HG03064 (cell line): ENCODE measurements around the gene PRXL2B.
"Not testable (repeated sequence)": the region's sequence is repeated elsewhere in the genome, so short reads cannot be mapped to it uniquely, and the experiment has no call there.

Source experiments
- ATAC-seq: cut with Tn5 transposase; IDR thresholded peaks from one replicate; pipeline ENCODE4 v1.9.1; 2021; ENCODE audit warnings: low read depth; ENCODE audit not compliant: unreplicated experiment

Gene PRXL2B

GRCh38 chr1:2586154-2587070, at the start of gene PRXL2B:
Gene PRXL2B (plus strand): TSS chr1:2586777. CDS start chr1:2586886, 109 bp downstream.
- peak; percentile 49 for ATAC-seq

GRCh38 chr1:2537784-2538115, 48.8 kb upstream of the PRXL2B start:
- ATAC-seq, result no peak

- ATAC-seq, result no peak
Measured at GRCh38 chr1:2538376-2538775, 48.2 kb upstream of the PRXL2B start.

DNA sequence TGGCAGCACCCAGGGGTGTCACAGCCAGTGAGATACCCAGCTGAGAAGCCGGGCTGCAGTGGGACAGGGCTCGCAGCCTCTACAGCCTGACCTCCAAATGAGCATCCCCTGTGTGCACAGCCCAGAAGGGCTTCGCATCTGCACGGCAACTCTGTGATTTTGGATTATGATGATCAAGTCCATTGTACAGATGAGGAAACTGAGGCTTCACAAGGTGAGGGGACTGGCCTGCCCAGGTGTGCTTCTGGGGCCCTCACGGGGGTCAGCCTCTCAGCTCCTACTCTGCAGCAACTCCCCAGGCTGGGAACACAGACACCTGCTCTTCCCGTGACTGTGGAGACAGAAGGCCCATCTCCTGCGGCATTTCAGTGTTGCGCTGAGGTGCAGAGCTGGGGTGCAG, 47.7 kb upstream of the PRXL2B start:
- no peak for ATAC-seq

GRCh38 chr1:2539312-2539907, 47.2 kb upstream of the PRXL2B start:
- no peak for ATAC-seq

- ATAC-seq, result no peak
Measured at GRCh38 chr1:2540816-2541492, 45.6 kb upstream of the PRXL2B start.

- ATAC-seq, result no peak
Measured at GRCh38 chr1:2541619-2542245, 44.8 kb upstream of the PRXL2B start.

- ATAC-seq, result no peak
Measured at GRCh38 chr1:2542246-2542915, 44.2 kb upstream of the PRXL2B start.

DNA sequence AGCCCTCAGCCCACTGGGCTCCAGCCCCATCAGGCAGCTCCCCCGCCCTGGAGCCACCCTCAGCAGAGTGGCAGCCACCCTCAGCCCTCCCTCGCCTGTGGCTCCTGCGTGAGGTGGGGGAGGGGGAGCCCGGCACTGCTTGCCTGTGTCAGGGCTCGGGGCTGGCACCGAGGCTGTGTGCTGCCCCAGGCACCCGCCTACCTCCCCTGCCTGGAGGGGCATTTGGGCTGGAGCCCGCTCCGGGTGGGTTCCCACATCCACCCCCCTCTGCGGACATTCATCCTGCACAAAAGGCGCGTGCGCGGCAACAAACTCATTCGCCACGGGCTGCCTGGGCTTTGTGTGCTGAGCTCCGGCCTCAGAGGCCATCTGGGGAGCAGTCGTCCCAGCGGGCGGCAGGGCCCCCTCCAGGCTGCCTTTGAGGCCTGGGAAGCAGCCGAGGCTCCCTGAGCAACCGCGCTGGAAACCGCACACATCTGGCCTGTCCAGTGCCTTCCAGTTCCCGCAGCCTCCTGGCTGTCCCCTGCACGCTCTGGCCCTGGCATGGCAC, 43.0 kb upstream of the PRXL2B start:
- ATAC-seq, result no peak

GRCh38 chr1:2544093-2544874, 42.3 kb upstream of the PRXL2B start:
- no peak for ATAC-seq

- ATAC-seq, result no peak
Measured at GRCh38 chr1:2544875-2545640, 41.5 kb upstream of the PRXL2B start.

GRCh38 chr1:2545754-2546514, 40.6 kb upstream of the PRXL2B start:
- ATAC-seq, result peak; percentile 24

GRCh38 chr1:2546515-2547209, 39.9 kb upstream of the PRXL2B start:
- ATAC-seq, result peak; percentile 28

DNA sequence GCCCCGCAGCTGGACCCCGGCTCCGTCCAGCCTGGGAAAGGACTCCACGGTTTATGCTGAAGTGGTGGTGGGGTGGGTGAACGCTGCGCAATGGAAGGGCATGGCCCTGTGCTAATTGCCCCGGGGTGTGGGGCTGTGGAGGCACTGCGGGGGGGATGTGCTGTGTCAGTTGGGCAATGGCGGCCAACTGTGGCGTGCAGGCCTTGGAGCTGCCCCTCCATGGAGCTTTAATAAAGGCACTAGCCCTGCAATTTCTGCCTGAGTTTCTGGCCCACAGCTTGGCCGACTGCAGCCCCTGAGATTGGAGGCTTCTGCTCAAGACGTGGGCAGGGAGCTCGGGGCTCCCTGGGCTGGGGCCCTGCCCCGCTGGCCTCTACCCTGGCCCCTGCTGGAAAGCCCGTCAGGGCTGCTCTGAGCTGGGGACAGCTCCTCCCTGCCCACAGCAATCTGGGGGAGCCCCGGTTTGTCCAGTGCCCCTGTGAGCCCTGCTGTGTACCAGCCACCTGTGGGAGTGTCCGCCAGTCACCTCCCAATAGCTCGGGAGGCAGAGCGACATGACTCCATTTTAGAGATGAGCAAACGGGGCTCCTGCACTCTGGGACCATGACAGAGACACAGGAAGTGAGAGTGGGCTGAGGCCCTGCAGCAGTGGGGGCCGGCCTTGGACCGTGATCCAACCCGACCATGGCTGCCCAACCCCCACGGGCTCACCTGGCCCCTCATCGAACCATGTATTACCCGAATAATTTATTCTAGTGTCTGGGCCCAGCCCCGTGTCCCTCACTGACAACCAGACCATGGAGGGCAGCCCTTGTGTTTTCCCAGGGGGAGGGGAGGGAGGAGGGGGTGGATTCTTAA, 39.1 kb upstream of the PRXL2B start:
- no peak for ATAC-seq

GRCh38 chr1:2548068-2548589, 38.4 kb upstream of the PRXL2B start:
- ATAC-seq, result no peak

DNA sequence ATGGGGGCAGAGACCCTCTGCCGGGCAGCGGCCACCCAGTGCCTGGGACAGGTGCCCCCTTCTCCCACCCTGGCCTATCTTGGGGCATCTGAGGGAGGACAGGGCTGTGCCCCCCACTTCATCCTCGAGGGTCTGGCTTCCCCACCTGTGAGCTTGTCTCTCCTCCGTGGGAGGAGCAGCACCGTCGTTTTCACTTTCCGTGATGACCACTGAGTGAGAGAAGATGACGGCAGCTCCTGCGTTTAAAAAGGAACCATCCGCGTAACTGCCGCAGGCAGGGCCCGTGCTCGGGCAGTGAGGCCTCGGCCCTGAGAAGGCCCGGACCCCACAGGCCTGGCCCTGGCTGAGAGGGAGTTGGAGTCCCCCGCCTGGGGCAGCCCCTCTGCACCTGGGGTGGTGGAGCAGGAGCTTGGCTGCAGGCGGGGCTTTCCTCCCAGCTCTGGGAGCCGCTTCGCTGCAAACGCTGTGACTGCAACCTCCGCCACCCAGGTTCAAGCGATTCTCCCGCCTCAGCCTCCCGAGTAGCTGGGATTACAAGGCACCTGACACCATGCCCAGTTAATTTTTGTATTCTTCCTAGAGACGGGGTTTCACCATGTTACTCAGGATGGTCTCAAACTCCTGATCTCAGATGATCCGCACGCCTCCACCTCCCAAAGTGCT, 37.1 kb upstream of the PRXL2B start:
- not testable (repeated sequence) for ATAC-seq
